H1 (cell line): ENCODE results near the gene CBX4. TPM values are rescaled to one million over a fixed set of nuclear protein-coding genes. Genes with fewer than 3 reads are reported as not detected.

ENCODE experiments used
- CTCF ChIA-PET: fragments of 300-600 bp; sonication (Branson Sonifier 250); formaldehyde crosslinking; loops from one replicate; lab custom pipeline; 2021; ENCODE audit not compliant: partially characterized antibody; lab: Charles Lee
- POLR2A ChIA-PET: fragments of 300-600 bp; sonication (Branson Sonifier 250); formaldehyde crosslinking; loops from one replicate; lab custom pipeline; 2021; ENCODE audit warnings: inconsistent platforms; ENCODE audit not compliant: partially characterized antibody; lab: Charles Lee
- DNase-seq, 2 experiments: peaks; one replicate each; pipeline versions ENCODE4 v3.0.0 to v3.0.0-alpha.2; 2010 to 2022; ENCODE audit warnings: low spot score in 2 of 2, low read depth in 1 of 2, mixed read lengths in 1 of 2
- FAIRE-seq: peaks from 2 replicates; lab custom pipeline; 2011; peaks lifted over from hg19 to GRCh38; lab: Jason Lieb, UNC
- H2AFZ ChIP-seq: 2 replicates; pipeline ENCODE4 v1.8.1; 2012; ENCODE audit warnings: low read length, inconsistent platforms
- H2AK5ac ChIP-seq: 2 replicates; pipeline ENCODE4 v1.6.1; 2013; ENCODE audit warnings: low read depth, low read length
- H2BK120ac ChIP-seq: replicated peaks from 2 replicates; pipeline ENCODE3; 2013; ENCODE audit warnings: low read depth, low read length, inconsistent platforms
- H2BK12ac ChIP-seq: 2 replicates; pipeline ENCODE4 v1.6.1; 2013; ENCODE audit warnings: low read depth, low read length
- H2BK15ac ChIP-seq: 2 replicates; pipeline ENCODE4 v1.6.1; 2013; ENCODE audit warnings: low read length
- H2BK20ac ChIP-seq: 2 replicates; pipeline ENCODE4 v1.6.1; 2013; ENCODE audit warnings: low read length
- H2BK5ac ChIP-seq: 2 replicates; pipeline ENCODE4 v1.6.1; 2013; ENCODE audit warnings: low read depth, low read length
- H3K14ac ChIP-seq: 2 replicates; pipeline ENCODE4 v1.6.1; 2013; ENCODE audit warnings: inconsistent platforms; ENCODE audit not compliant: insufficient read length
- H3K18ac ChIP-seq: 2 replicates; pipeline ENCODE4 v1.6.1; 2013; ENCODE audit warnings: low read length; ENCODE audit errors: extremely low read depth
- H3K23ac ChIP-seq: 2 replicates; pipeline ENCODE4 v1.6.1; 2013; ENCODE audit warnings: inconsistent platforms; ENCODE audit not compliant: insufficient read length
- H3K23me2 ChIP-seq: 2 replicates; pipeline ENCODE4 v1.6.1; 2013; ENCODE audit warnings: low read depth, low read length
- H3K27ac ChIP-seq: 2 replicates; pipeline ENCODE4 v1.6.1; 2011; ENCODE audit warnings: low read depth, low read length, inconsistent platforms
- H3K27me3 ChIP-seq, 4 experiments: replicated peaks in 1 of 4; 1 replicate in 1 of 4; 2 replicates in 3 of 4; pipeline versions ENCODE4 v1.6.1 to v1.8.1; 2011 to 2013; ENCODE audit warnings: low read length in 3 of 4, mild to moderate bottlenecking in 3 of 4, inconsistent platforms in 2 of 4, mixed read lengths in 2 of 4, moderate library complexity in 1 of 4; ENCODE audit not compliant: control insufficient read depth in 3 of 4, insufficient read depth in 3 of 4; ENCODE audit errors: extremely low read depth in 1 of 4
- H3K36me3 ChIP-seq, 4 experiments: 2 replicates each; pipeline versions ENCODE4 v1.6.1 to v1.8.1; 2011 to 2013; ENCODE audit warnings: mild to moderate bottlenecking in 4 of 4, low read length in 3 of 4, moderate library complexity in 2 of 4, control low read depth in 1 of 4, inconsistent platforms in 1 of 4; ENCODE audit not compliant: insufficient read depth in 4 of 4, control insufficient read depth in 2 of 4
- H3K4ac ChIP-seq: replicated peaks from 2 replicates; pipeline ENCODE3; 2013; ENCODE audit warnings: low read length, low read depth, mixed read lengths, inconsistent platforms; ENCODE audit not compliant: insufficient read length
- H3K4me1 ChIP-seq, 4 experiments: replicated peaks in 1 of 4; 1 replicate in 1 of 4; 2 replicates in 3 of 4; pipeline versions ENCODE4 v1.6.1 to v1.8.1; 2011 to 2013; ENCODE audit warnings: low read length in 3 of 4, inconsistent platforms in 2 of 4, mixed read lengths in 1 of 4; ENCODE audit not compliant: insufficient read depth in 4 of 4, control insufficient read depth in 3 of 4
- H3K4me2 ChIP-seq, 2 experiments: 2 replicates each; pipeline versions ENCODE4 v1.6.1 to v1.8.1; 2011 to 2013; ENCODE audit warnings: low read depth in 2 of 2, low read length in 2 of 2, control low read depth in 1 of 2, inconsistent platforms in 1 of 2, mild to moderate bottlenecking in 1 of 2; ENCODE audit not compliant: insufficient read depth in 1 of 2
- H3K4me3 ChIP-seq, 4 experiments: fragments of 200-600, 300-600 bp in 1 of 4; sonication (generic), shearing (Covaris generic), sonication (Bioruptor Twin) in 1 of 4; 2 replicates each; pipeline versions ENCODE4 v1.5.1 to v1.8.1; 2011 to 2016; ENCODE audit warnings: low read length in 4 of 4, low read depth in 3 of 4, control low read depth in 2 of 4, inconsistent platforms in 2 of 4, mild to moderate bottlenecking in 2 of 4, mixed read lengths in 1 of 4, moderate library complexity in 1 of 4; ENCODE audit not compliant: insufficient read depth in 2 of 4; ENCODE audit errors: extremely low read depth in 1 of 4
- H3K56ac ChIP-seq: replicated peaks from 2 replicates; pipeline ENCODE3; 2013; ENCODE audit warnings: low read depth, mild to moderate bottlenecking, mixed read lengths, low read length, inconsistent platforms; ENCODE audit not compliant: insufficient read length
- H3K79me1 ChIP-seq: 2 replicates; pipeline ENCODE4 v1.6.1; 2013; ENCODE audit warnings: low read depth, low read length, control low read depth
- H3K79me2 ChIP-seq, 2 experiments: 2 replicates each; pipeline versions ENCODE4 v1.6.1 to v1.8.1; 2012 to 2013; ENCODE audit warnings: low read length in 2 of 2, mild to moderate bottlenecking in 2 of 2, inconsistent platforms in 1 of 2; ENCODE audit not compliant: insufficient read depth in 2 of 2, control insufficient read depth in 1 of 2
- H3K9ac ChIP-seq, 4 experiments: replicated peaks in 1 of 4; 1 replicate in 1 of 4; 2 replicates in 3 of 4; pipeline versions ENCODE4 v1.6.1 to v1.8.1; 2011 to 2013; ENCODE audit warnings: low read depth in 3 of 4, low read length in 3 of 4, control low read depth in 2 of 4, mild to moderate bottlenecking in 2 of 4, moderate library complexity in 2 of 4, inconsistent platforms in 1 of 4; ENCODE audit errors: extremely low read depth in 1 of 4
- H3K9me3 ChIP-seq, 2 experiments: 2 replicates each; pipeline versions ENCODE4 v1.6.1 to v1.8.1; 2012 to 2013; ENCODE audit warnings: mild to moderate bottlenecking in 2 of 2, moderate library complexity in 2 of 2, control low read depth in 1 of 2, inconsistent platforms in 1 of 2, low read depth in 1 of 2, low read length in 1 of 2, mixed read lengths in 1 of 2; ENCODE audit not compliant: insufficient read depth in 2 of 2
- H4K20me1 ChIP-seq, 2 experiments: replicated peaks in 1 of 2; 2 replicates each; pipeline versions ENCODE3 to v1.8.1; 2011 to 2013; ENCODE audit warnings: inconsistent platforms in 2 of 2, low read length in 2 of 2, mild to moderate bottlenecking in 1 of 2; ENCODE audit not compliant: insufficient read depth in 2 of 2, control insufficient read depth in 1 of 2
- H4K5ac ChIP-seq: 2 replicates; pipeline ENCODE4 v1.6.1; 2013; ENCODE audit warnings: low read length, low read depth, mixed read lengths, inconsistent platforms; ENCODE audit not compliant: insufficient read length
- H4K8ac ChIP-seq: 2 replicates; pipeline ENCODE4 v1.8.0; 2013; ENCODE audit warnings: mild to moderate bottlenecking, moderate library complexity, low read length, inconsistent platforms; ENCODE audit not compliant: insufficient read depth; ENCODE audit errors: extremely low read depth
- H4K91ac ChIP-seq: replicated peaks from 2 replicates; pipeline ENCODE3; 2013; ENCODE audit warnings: low read length, mixed read lengths, inconsistent platforms; ENCODE audit not compliant: insufficient read length
- CREB1 ChIP-seq: IDR thresholded peaks from 2 replicates; pipeline ENCODE4 v1.6.1; 2012; ENCODE audit warnings: inconsistent platforms
- GTF2F1 ChIP-seq: IDR thresholded peaks from 2 replicates; pipeline ENCODE4 v1.6.1; 2012; ENCODE audit warnings: low read depth, low read length, improper control_type of control experiment, borderline replicate concordance
- HDAC2 ChIP-seq, 2 experiments: fragments of 300-600 bp in 1 of 2; sonication (generic) in 1 of 2; IDR thresholded peaks; 2 replicates each; pipeline ENCODE4 v1.6.1; 2011 to 2012; ENCODE audit warnings: low read depth in 2 of 2, low read length in 2 of 2, mild to moderate bottlenecking in 2 of 2, moderate library complexity in 2 of 2, borderline replicate concordance in 1 of 2, inconsistent platforms in 1 of 2
- KDM4A ChIP-seq: IDR thresholded peaks from one replicate; pipeline ENCODE4 v1.7.1; 2012; ENCODE audit warnings: low read depth, mild to moderate bottlenecking, moderate library complexity, low read length, inconsistent platforms; ENCODE audit not compliant: severe bottlenecking
- POU5F1 ChIP-seq: IDR thresholded peaks from 2 replicates; pipeline ENCODE4 v1.6.1; 2011; ENCODE audit warnings: low read depth, mild to moderate bottlenecking, low read length, moderate library complexity
- RAD21 ChIP-seq, 2 experiments: IDR thresholded peaks in 1 of 2; conservative IDR thresholded peaks in 1 of 2; 2 replicates each; pipeline ENCODE4 v1.6.1; 2011; ENCODE audit warnings: low read depth in 2 of 2, low read length in 2 of 2, improper control_type of control experiment in 1 of 2, inconsistent platforms in 1 of 2, mild to moderate bottlenecking in 1 of 2, moderate library complexity in 1 of 2
- TBP ChIP-seq: IDR thresholded peaks from 2 replicates; pipeline ENCODE4 v1.6.1; 2011; ENCODE audit warnings: low read depth, low read length, improper control_type of control experiment
- WGBS, 2 experiments: shearing (Covaris generic) in 1 of 2; methylation state at CpG; one replicate each; pipeline versions ENCODE4 v1.1.6 to v1.1.7; 2013 to 2015; ENCODE audit warnings: low lambda C conversion rate in 2 of 2, mixed read lengths in 2 of 2, inconsistent platforms in 1 of 2, low coverage in 1 of 2, missing lambda C conversion rate in 1 of 2; ENCODE audit not compliant: insufficient replicate concordance in 2 of 2, insufficient coverage in 1 of 2, insufficient read length in 1 of 2; ENCODE audit errors: extremely low coverage in 1 of 2, missing lambda C conversion rate in 1 of 2; 5-methylcytosine and 5-hydroxymethylcytosine counted together
- polyA plus RNA-seq, 7 experiments: library from polyadenylated mRNA; depleted of rRNA in 3 of 7; stranded (reverse) in 5 of 7; unstranded in 2 of 7; fragments of >200 nt in 5 of 7; fragments of 200-250 nt in 2 of 7; gene quantifications; 1 replicate in 5 of 7; 2 replicates in 1 of 7; 4 replicates in 1 of 7; pipeline versions ENCODE4 v1.2.1 to v1.2.3, GENCODE V29; 2011 to 2013; ENCODE audit warnings: missing spikeins in 2 of 7, mixed read lengths in 2 of 7
- total RNA-seq: library from RNA; stranded (reverse); fragmentation: NEBNext Ultra II Directional; extraction: Animal tissue kit (Norgen Biotek cat#: 25700); gene quantifications from 2 replicates; pipeline ENCODE4 v1.2.1, GENCODE V29; 2021

Gene CBX4
- total and polyA plus RNA-seq, 2 of the 8 experiments (the other 6 are each of a cell fraction or from before 2014, with no cell fraction given) = 1.8 to 4.0 TPM

GRCh38 chr17:79788989-79789942, 50.0 kb downstream of the CBX4 start:
- Histone ChIP-seq H2AFZ (no peak overlapping the region), H4K20me1 (peaks cover 39 to 40% of the 10 kb centered on the region in 2 experiments), H3K56ac (no peak overlapping the region), H2AK5ac (no peak overlapping the region), H2BK12ac (no peak overlapping the region), H3K18ac (peak overlapping the region; percentile 78; the same call in 1 of the 2 replicates), H3K9ac (no peak overlapping the region), H3K4ac (no peak overlapping the region), H2BK5ac (no peak overlapping the region), H3K14ac (no peak overlapping the region), H4K91ac (peak overlapping the region; percentile 40), H3K79me2 (no peaks in the 10 kb centered on the region), H3K9me3 (no peaks in the 10 kb centered on the region), H3K4me1 (peaks cover 7 to 39% (median 28%) of the 10 kb centered on the region in 4 experiments), H3K4me3 (peak overlapping the region; percentile 18 to 62 (median 29); a peak in 7 of 8 replicates), H3K36me3 (peaks cover 7 to 18% (median 13%) of the 10 kb centered on the region in 4 experiments; a peak in 6 of 8 replicates), H3K27me3 (peaks cover 36 to 62% (median 56%) of the 10 kb centered on the region in 4 experiments), H3K23ac (no peak overlapping the region), H4K8ac (peak overlapping the region; percentile 84), H2BK15ac (0 out of 2 replicates have a peak overlapping the region, but pooled peaks have one; percentile 16), H3K27ac (no peak overlapping the region), H3K4me2 (peak overlapping the region; percentile 12 to 74), H3K23me2 (peaks cover 3% of the 10 kb centered on the region; the same call in 1 of the 2 replicates), H2BK20ac (no peak overlapping the region), H2BK120ac (no peak overlapping the region), H3K79me1 (peaks cover 6% of the 10 kb centered on the region; the same call in 1 of the 2 replicates), H4K5ac (no peak overlapping the region)
- CTCF ChIA-PET = interaction anchor here (0.6 to 4.3 kb wide), 37 partner anchors 8 to 1762 kb away, joined by 3 to 88 read pairs (median 4); partner anchors contain the start of genes CBX2 and CBX4
- DNase-seq (peak in 1 of 2 experiments; percentile 83), FAIRE-seq (peak; percentile 65)
- POLR2A ChIA-PET = interaction anchor here (0.8 to 3.2 kb wide), 19 partner anchors 8 to 69 kb away, joined by 3 to 20 read pairs (median 5); partner anchors contain the start of genes CBX2 and CBX4
- 6% methylated on average over 33 of the region's 52 CpGs; no CpG with 5 or more reads in 1 of the 2 experiments for WGBS, 2 experiments
- peak; percentile 61 for TF ChIP-seq KDM4A
- TF ChIP-seq TBP = peak; percentile 52
- no peak for TF ChIP-seq HDAC2 (IDR thresholded peaks at IDR 0.05; ENCODE audit: borderline replicate concordance in 1 of 2, low read depth in 2 of 2, low read length in 2 of 2)
- no peak for TF ChIP-seq GTF2F1
- TF ChIP-seq CREB1 = no peak
- peak; percentile 40 to 64 for TF ChIP-seq RAD21 (IDR thresholded peaks at IDR 0.05 in 1 of 2, conservative IDR thresholded peaks at IDR 0.05 in 1 of 2; ENCODE audit: low read depth in 2 of 2, low read length in 2 of 2)
- TF ChIP-seq POU5F1 = no peak
